Neuronal stem cell (in vitro differentiated cells): ENCODE data around the gene NRIP1.

Experiments used
- DNase-seq: peaks from one replicate; pipeline ENCODE4 v3.0.0-alpha.2; 2013; ENCODE audit warnings: low spot score
- H2AFZ ChIP-seq: one replicate; pipeline ENCODE4 v1.6.1; 2013; ENCODE audit warnings: mild to moderate bottlenecking, low read length, inconsistent platforms
- H2AK5ac ChIP-seq: 2 replicates; pipeline ENCODE4 v1.6.1; 2013; ENCODE audit warnings: low read depth, mild to moderate bottlenecking, inconsistent platforms, low read length, moderate library complexity, mixed read lengths
- H2BK120ac ChIP-seq: 2 replicates; pipeline ENCODE4 v1.6.1; 2013; ENCODE audit warnings: low read depth, mild to moderate bottlenecking, inconsistent platforms, low read length, moderate library complexity, mixed read lengths
- H2BK12ac ChIP-seq: one replicate; pipeline ENCODE4 v1.6.1; 2013; ENCODE audit warnings: low read length, inconsistent platforms
- H2BK15ac ChIP-seq: 2 replicates; pipeline ENCODE4 v1.6.1; 2013; ENCODE audit warnings: mild to moderate bottlenecking, low read length, inconsistent platforms, mixed read lengths
- H2BK5ac ChIP-seq: one replicate; pipeline ENCODE4 v1.6.1; 2013; ENCODE audit warnings: inconsistent platforms, mild to moderate bottlenecking, low read length, moderate library complexity
- H3K14ac ChIP-seq: one replicate; pipeline ENCODE4 v1.6.1; 2013; ENCODE audit warnings: low read length, inconsistent platforms
- H3K18ac ChIP-seq: 2 replicates; pipeline ENCODE4 v1.6.1; 2013; ENCODE audit warnings: low read length, inconsistent platforms
- H3K23ac ChIP-seq: 2 replicates; pipeline ENCODE4 v1.6.1; 2013; ENCODE audit warnings: low read depth, mild to moderate bottlenecking, mixed read lengths, low read length, inconsistent platforms; ENCODE audit not compliant: poor library complexity
- H3K27ac ChIP-seq: replicated peaks from 3 replicates; pipeline ENCODE4 v1.5.1; 2013; ENCODE audit warnings: low read length, inconsistent platforms
- H3K27me3 ChIP-seq, 3 experiments: 2 replicates each; pipeline ENCODE4 v1.6.1; 2013; ENCODE audit warnings: low read length in 3 of 3, mild to moderate bottlenecking in 2 of 3, inconsistent platforms in 1 of 3, low read depth in 1 of 3, mixed read lengths in 1 of 3, moderate library complexity in 1 of 3; ENCODE audit not compliant: control insufficient read depth in 3 of 3, insufficient read depth in 3 of 3
- H3K36me3 ChIP-seq, 2 donors: replicated peaks in 1 of 2; 2 replicates each; pipeline ENCODE4 v1.6.1; 2013; ENCODE audit warnings: low read length in 2 of 2; ENCODE audit not compliant: control insufficient read depth in 2 of 2, insufficient read depth in 2 of 2
- H3K4ac ChIP-seq: 2 replicates; pipeline ENCODE4 v1.6.1; 2013; ENCODE audit warnings: inconsistent platforms, mild to moderate bottlenecking, low read length, moderate library complexity
- H3K4me1 ChIP-seq, 2 donors: 1 replicate in 1 of 2; 2 replicates in 1 of 2; pipeline ENCODE4 v1.6.1; 2013; ENCODE audit warnings: low read length in 2 of 2, low read depth in 1 of 2; ENCODE audit not compliant: control insufficient read depth in 2 of 2, insufficient read depth in 1 of 2
- H3K4me2 ChIP-seq: one replicate; pipeline ENCODE4 v1.6.1; 2013; ENCODE audit warnings: mild to moderate bottlenecking, low read length, inconsistent platforms; ENCODE audit not compliant: insufficient read depth, poor library complexity, severe bottlenecking
- H3K4me3 ChIP-seq, 2 donors: 2 replicates each; pipeline ENCODE4 v1.5.1; 2013; ENCODE audit warnings: low read length in 2 of 2, mild to moderate bottlenecking in 2 of 2, inconsistent platforms in 1 of 2, moderate library complexity in 1 of 2
- H3K79me1 ChIP-seq: one replicate; pipeline ENCODE4 v1.6.1; 2013; ENCODE audit warnings: low read depth, mild to moderate bottlenecking, inconsistent platforms, low read length, moderate library complexity
- H3K9ac ChIP-seq: one replicate; pipeline ENCODE4 v1.6.1; 2013; ENCODE audit warnings: mild to moderate bottlenecking, low read depth, low read length, inconsistent platforms; ENCODE audit not compliant: poor library complexity
- H3K9me3 ChIP-seq, 2 donors: replicated peaks in 1 of 2; 2 replicates each; pipeline versions ENCODE3 to v1.6.1; 2013; ENCODE audit warnings: low read length in 2 of 2, mild to moderate bottlenecking in 2 of 2, inconsistent platforms in 1 of 2, low read depth in 1 of 2, mixed read lengths in 1 of 2, moderate library complexity in 1 of 2; ENCODE audit not compliant: control insufficient read depth in 2 of 2, insufficient read depth in 1 of 2
- H4K8ac ChIP-seq: one replicate; pipeline ENCODE4 v1.6.1; 2013; ENCODE audit warnings: low read depth, mild to moderate bottlenecking, inconsistent platforms, low read length, moderate library complexity
- H4K91ac ChIP-seq: one replicate; pipeline ENCODE4 v1.6.1; 2013; ENCODE audit warnings: low read length, low read depth, mild to moderate bottlenecking, inconsistent platforms; ENCODE audit not compliant: poor library complexity
- WGBS, 2 donors: extraction: QIAGEN DNeasy Blood & Tissue Kit; methylation state at CpG; one replicate each; pipeline ENCODE4 v1.1.7; 2013; ENCODE audit warnings: missing lambda C conversion rate in 2 of 2, mixed read lengths in 1 of 2; ENCODE audit not compliant: insufficient read length in 2 of 2, insufficient replicate concordance in 1 of 2; ENCODE audit errors: extremely low coverage in 2 of 2; 5-methylcytosine and 5-hydroxymethylcytosine counted together

NRIP1 gene

DNA sequence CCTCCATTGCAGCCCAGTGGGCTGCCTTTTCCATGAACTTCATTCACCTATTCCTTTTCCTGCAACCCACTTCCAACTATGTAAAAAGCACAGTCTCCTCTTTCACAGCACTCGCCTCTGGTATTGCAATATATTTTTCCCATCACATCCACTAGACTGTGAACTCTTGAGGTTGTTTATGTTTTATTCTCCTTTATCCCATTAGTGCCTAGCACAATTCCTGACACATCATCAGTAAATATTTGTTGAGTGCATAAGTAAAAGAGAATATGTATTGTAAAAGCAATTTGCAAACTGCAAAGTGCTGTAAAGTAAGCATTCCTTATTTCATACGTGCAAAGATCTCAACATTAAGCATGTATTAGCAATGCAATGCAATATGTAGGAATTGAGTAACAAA lies 27.9 kb upstream of the NRIP1 start:
- Histone ChIP-seq H2AK5ac (no peak overlapping the region), H3K36me3 (no peaks in the 10 kb centered on the region), H3K23ac (no peak overlapping the region), H3K9ac (no peak overlapping the region), H2BK15ac (no peak overlapping the region), H4K8ac (no peak overlapping the region), H4K91ac (no peak overlapping the region), H2BK5ac (no peak overlapping the region), H3K4me3 (no peak overlapping the region), H3K4me2 (no peak overlapping the region), H3K27ac (no peak overlapping the region), H3K4ac (no peak overlapping the region), H2BK120ac (no peak overlapping the region), H3K14ac (no peak overlapping the region), H3K27me3 (no peaks in the 10 kb centered on the region), H3K79me1 (no peaks in the 10 kb centered on the region), H2AFZ (no peak overlapping the region), H3K4me1 (peaks cover 0 to 7% of the 10 kb centered on the region in 2 donors), H2BK12ac (no peak overlapping the region), H3K9me3 (no peaks in the 10 kb centered on the region), H3K18ac (no peak overlapping the region)
- WGBS, 2 donors = no CpG with 5 or more reads among the region's 2 CpGs
- DNase-seq = no peak

DNA sequence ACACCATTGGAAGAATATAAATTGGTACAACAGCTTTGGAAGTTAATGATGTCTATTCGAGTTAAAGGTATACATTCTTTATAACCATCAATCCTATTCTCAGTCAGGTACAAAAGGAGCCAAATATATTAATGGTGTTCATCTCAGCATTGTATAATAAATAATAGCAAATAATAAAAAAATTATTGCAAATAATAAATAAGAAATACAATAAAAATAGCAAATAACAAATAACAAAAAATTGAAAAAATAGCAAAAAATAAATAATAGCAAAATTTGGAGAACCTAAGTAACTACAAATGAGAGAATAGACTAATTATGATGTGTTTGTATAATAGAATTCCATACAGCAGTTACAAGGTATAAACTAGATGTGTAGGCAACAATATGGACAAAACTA lies 25.6 kb upstream of the NRIP1 start:
- Histone ChIP-seq H2BK120ac (no peak overlapping the region), H3K4ac (no peak overlapping the region), H3K79me1 (no peaks in the 10 kb centered on the region), H2BK12ac (no peak overlapping the region), H3K4me2 (no peak overlapping the region), H3K4me1 (peaks cover 0 to 3% of the 10 kb centered on the region in 2 donors), H3K18ac (no peak overlapping the region), H3K9me3 (no peaks in the 10 kb centered on the region), H3K36me3 (no peaks in the 10 kb centered on the region), H2AFZ (no peak overlapping the region), H2BK15ac (no peak overlapping the region), H3K27me3 (no peaks in the 10 kb centered on the region), H4K8ac (no peak overlapping the region), H3K9ac (no peak overlapping the region), H3K23ac (no peak overlapping the region), H2BK5ac (no peak overlapping the region), H3K27ac (no peak overlapping the region), H3K4me3 (no peak overlapping the region), H4K91ac (no peak overlapping the region), H2AK5ac (no peak overlapping the region), H3K14ac (no peak overlapping the region)
- no peak for DNase-seq
- WGBS, 2 donors = no CpG with 5 or more reads among the region's 1 CpG

DNA sequence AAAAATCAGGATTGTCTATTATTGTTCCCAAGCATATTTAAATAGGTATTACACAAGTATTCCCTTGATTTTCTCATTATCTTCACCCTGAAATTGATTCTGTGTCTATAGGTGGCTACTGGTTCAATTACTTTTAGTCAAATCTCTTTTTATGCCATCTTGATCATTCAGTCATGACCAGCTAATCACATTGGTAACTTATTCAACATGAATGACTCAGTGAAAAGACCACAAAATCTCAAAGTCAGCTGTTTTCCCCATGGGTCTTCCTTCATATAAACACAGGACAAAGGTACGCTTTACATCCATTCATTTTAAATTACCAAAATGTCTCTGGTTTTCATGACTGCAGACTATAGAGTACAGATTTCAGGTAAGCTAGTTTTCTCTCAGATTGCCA lies 23.7 kb upstream of the NRIP1 start:
- H3K27me3 ChIP-seq = no peaks in the 10 kb centered on the region
- no CpG with 5 or more reads among the region's 1 CpG for WGBS, 2 donors

DNA sequence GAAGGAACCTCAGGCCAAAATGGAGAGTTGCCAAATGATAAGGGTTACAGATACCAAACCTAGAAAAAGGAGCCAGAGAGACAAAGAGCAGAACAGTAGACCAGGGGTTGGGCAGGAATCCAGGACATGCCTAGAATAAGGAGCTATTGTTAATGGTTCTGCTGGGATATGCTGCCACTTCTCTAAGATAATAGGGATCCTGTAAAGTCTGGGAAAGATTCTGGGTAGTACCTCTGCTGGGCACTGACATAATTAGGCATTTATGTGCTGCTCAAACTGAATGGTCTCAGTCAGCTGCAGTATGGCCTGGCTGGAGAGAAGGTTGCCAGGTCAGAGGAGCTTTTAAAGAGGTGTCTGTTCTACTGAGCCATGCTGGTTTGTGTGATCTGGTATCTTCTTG lies 19.9 kb upstream of the NRIP1 start:
- Histone ChIP-seq H3K4ac (no peak overlapping the region), H3K27ac (no peak overlapping the region), H3K23ac (no peak overlapping the region), H3K9ac (no peak overlapping the region), H2AK5ac (no peak overlapping the region), H2BK12ac (no peak overlapping the region), H3K79me1 (no peaks in the 10 kb centered on the region), H3K4me2 (no peak overlapping the region), H2BK120ac (no peak overlapping the region), H2AFZ (no peak overlapping the region), H3K18ac (peak overlapping the region; percentile 39), H2BK5ac (no peak overlapping the region), H4K91ac (no peak overlapping the region), H3K4me3 (no peak overlapping the region), H4K8ac (no peak overlapping the region), H2BK15ac (no peak overlapping the region), H3K27me3 (no peaks in the 10 kb centered on the region), H3K9me3 (no peaks in the 10 kb centered on the region), H3K14ac (no peak overlapping the region), H3K36me3 (no peaks in the 10 kb centered on the region), H3K4me1 (peaks cover 0 to 3% of the 10 kb centered on the region in 2 donors)
- DNase-seq = no peak

More for the DNA sequence above, 23.7 kb upstream of the NRIP1 start:
- Histone ChIP-seq H3K36me3 (no peaks in the 10 kb centered on the region), H4K91ac (no peak overlapping the region), H2AK5ac (no peak overlapping the region), H4K8ac (no peak overlapping the region), H2BK15ac (no peak overlapping the region), H3K4ac (no peak overlapping the region), H3K9ac (no peak overlapping the region), H2AFZ (no peak overlapping the region), H3K4me1 (peaks cover 0 to 2% of the 10 kb centered on the region in 2 donors), H3K18ac (no peak overlapping the region), H3K4me2 (no peak overlapping the region), H3K14ac (no peak overlapping the region), H3K23ac (no peak overlapping the region), H2BK5ac (no peak overlapping the region), H3K9me3 (no peaks in the 10 kb centered on the region), H3K79me1 (no peaks in the 10 kb centered on the region), H3K27ac (no peak overlapping the region), H3K4me3 (no peak overlapping the region), H2BK120ac (no peak overlapping the region), H2BK12ac (no peak overlapping the region)
- no peak for DNase-seq
